Omental fat pad (tissue), 4 donors: ENCODE measurements around the gene ATXN7L1. TPM values are rescaled to one million over a fixed set of nuclear protein-coding genes. Genes with fewer than 3 reads are reported as not detected.

ENCODE experiments used
- ATAC-seq: fragments of 150-250 bp; one replicate; pipeline ENCODE4 v1.9.1; 2016; ENCODE audit warnings: mild to moderate bottlenecking, moderate library complexity; ENCODE audit not compliant: low FRiP score
- DNase-seq: peaks from one replicate; pipeline ENCODE4 v3.0.0-alpha.2; 2019; ENCODE audit warnings: low spot score
- total RNA-seq, 4 donors: library from RNA; depleted of rRNA; stranded (reverse); fragments of >200 nt; gene quantifications; one replicate each; pipeline ENCODE4 v1.1.0, GENCODE V29; 2016
- TF ChIP-seq, protein P1 (sequence below), 3 donors: fragments of 450-650 bp; IDR thresholded peaks; one replicate each; pipeline ENCODE4 v1.5.1; 2016 to 2017; ENCODE audit warnings: antibody characterized with exemption in 3 of 3, mild to moderate bottlenecking in 3 of 3, moderate library complexity in 2 of 3

ATXN7L1 gene
- total RNA-seq, 4 donors from 2014 or later, result 10.6 to 19.5 (median 12.2) TPM

- peak; percentile 75 for ATAC-seq
- DNase-seq, result no peak
- TF ChIP-seq, protein P1, sequence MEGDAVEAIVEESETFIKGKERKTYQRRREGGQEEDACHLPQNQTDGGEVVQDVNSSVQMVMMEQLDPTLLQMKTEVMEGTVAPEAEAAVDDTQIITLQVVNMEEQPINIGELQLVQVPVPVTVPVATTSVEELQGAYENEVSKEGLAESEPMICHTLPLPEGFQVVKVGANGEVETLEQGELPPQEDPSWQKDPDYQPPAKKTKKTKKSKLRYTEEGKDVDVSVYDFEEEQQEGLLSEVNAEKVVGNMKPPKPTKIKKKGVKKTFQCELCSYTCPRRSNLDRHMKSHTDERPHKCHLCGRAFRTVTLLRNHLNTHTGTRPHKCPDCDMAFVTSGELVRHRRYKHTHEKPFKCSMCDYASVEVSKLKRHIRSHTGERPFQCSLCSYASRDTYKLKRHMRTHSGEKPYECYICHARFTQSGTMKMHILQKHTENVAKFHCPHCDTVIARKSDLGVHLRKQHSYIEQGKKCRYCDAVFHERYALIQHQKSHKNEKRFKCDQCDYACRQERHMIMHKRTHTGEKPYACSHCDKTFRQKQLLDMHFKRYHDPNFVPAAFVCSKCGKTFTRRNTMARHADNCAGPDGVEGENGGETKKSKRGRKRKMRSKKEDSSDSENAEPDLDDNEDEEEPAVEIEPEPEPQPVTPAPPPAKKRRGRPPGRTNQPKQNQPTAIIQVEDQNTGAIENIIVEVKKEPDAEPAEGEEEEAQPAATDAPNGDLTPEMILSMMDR (IDR thresholded peaks at IDR 0.05), result no peak
Measured at GRCh38 chr7:105691680-105692564, 184.5 kb downstream of the ATXN7L1 start.

- no peak for ATAC-seq
- no peak for DNase-seq
- TF ChIP-seq, protein P1 (IDR thresholded peaks at IDR 0.05), result no peak
Measured at GRCh38 chr7:105691082-105691679, 185.2 kb downstream of the ATXN7L1 start.

- TF ChIP-seq, protein P1 (IDR thresholded peaks at IDR 0.05), result no peak
- no peak for DNase-seq
- ATAC-seq, result no peak
Measured at GRCh38 chr7:105690325-105690945, 186.0 kb downstream of the ATXN7L1 start.

DNA sequence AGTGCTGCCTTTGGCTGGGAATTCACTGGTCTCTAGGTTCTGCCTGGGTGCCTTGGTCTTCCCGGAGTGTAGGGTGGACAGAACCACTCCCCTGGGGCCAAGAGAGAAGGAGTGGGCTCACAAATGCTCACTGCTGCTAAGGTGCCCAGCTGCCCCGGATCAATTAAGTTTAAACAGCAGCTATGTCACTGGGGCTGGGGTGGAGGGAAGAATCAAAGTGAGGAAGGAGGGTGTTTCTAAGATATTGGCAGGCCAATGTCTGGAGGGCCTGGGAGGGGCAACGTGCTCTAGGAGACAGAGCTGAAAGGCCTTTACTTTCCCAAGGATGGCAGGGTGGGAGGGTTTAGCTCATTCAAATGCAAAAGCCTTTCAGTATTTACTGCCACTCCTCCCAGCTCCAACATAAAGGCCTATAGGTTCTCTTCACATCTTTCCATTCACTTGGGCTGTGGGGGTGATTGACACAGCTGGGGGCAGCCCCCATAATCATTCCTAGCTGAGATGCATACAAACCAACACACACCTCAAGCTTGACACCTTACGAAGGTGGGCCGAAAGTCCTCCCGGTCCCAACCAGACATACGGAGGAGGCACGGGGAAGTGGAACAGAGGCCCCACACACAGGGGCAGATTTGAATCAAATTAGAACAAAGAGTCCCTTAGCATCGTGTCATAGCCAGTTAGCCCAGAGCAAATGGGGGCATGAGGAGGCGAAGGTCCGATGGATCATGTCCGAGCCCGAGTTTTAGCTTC, 187.2 kb downstream of the ATXN7L1 start:
- no peak for DNase-seq
- TF ChIP-seq, protein P1 (IDR thresholded peaks at IDR 0.05), result no peak
- ATAC-seq, result no peak

DNA sequence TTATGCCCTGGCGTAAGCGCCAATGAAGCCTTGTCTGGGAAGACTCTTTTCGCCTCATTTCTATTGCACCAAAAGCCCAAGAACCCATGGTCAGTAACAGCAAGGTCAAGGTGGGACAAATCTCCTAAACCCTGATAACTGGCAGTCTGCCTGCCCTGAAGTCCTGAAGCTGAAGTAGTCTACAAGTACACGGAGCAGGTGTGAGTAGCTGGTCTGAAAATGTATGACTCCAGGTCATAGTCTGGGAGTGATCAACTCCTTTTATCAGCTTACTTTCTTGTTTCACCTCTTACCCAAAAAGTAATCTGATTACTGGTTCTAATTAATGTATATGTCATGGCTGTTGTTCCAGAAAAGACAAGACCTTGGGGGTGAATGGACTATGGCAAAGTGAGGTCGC, 187.8 kb downstream of the ATXN7L1 start:
- no peak for ATAC-seq

GRCh38 chr7:105685161-105685560, 191.2 kb downstream of the ATXN7L1 start:
- no peak for DNase-seq
- ATAC-seq, result no peak
- TF ChIP-seq, protein P1 (IDR thresholded peaks at IDR 0.05), result no peak

More for the DNA sequence above, 187.8 kb downstream of the ATXN7L1 start:
- TF ChIP-seq, protein P1 (IDR thresholded peaks at IDR 0.05), result no peak
- no peak for DNase-seq
